Left cardiac atrium (tissue), 4 donors: ENCODE data around the gene PANK4. TPM values are rescaled to one million over a fixed set of nuclear protein-coding genes. Genes with fewer than 3 reads are reported as not detected.
A peak's percentile ranks its signal among the peaks of the same experiment; 100 is the strongest.

Source experiments
- ATAC-seq, 2 donors: fragments of 200-7000 bp; cut with Tn5 transposase; one replicate each; pipeline ENCODE4 v1.9.1; 2020; ENCODE audit warnings: mild to moderate bottlenecking in 2 of 2, moderate library complexity in 2 of 2
- DNase-seq: peaks from one replicate; pipeline ENCODE4 v3.0.0-alpha.2; 2020
- intact Hi-C, 2 donors: fragments of 100-400 bp; cut with DNase I; formaldehyde crosslinking; loops; one replicate each; pipeline versions ENCODE4 v1.14.1 to v1.15.1; 2022 to 2023
- total RNA-seq, 2 donors: library from RNA; stranded (reverse); fragmentation: NEBNext Ultra II Directional; extraction: Animal tissue kit (Norgen Biotek cat#: 25700); gene quantifications; one replicate each; pipeline ENCODE4 v1.2.1, GENCODE V29; 2021
- donor health status: DM: no; HTN: yes; CAD: no.
- donor health status: DM: no; HTN: yes; CAD: no; lungs with severe emphysema.
- donor health status: DM: yes; HTN: yes; CAD: no.
- donor health status: Dilated cardiomyopathy.

The PANK4 gene
- total RNA-seq, 2 donors from 2014 or later: 37.5 to 40.6 TPM

DNA sequence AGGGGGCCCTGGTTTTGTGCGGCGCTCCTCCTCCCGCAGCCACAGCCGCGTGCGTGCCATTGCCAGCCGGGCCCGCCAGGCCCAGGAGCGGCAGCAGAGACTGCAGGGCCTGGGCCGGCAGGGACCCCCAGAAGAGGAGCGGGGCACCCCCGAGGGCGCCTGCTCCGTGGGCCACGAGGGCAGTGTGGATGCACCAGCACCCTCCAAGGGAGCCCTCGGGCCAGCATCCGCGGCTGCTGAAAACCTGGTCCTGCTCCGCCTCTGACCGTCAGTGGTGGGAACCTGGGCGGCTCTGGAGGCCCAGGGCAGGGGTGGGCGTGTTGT lies 21.5 kb downstream of the PANK4 start:
- ATAC-seq: no peak
- intact Hi-C loops: no loop called here
- no peak for DNase-seq

DNA sequence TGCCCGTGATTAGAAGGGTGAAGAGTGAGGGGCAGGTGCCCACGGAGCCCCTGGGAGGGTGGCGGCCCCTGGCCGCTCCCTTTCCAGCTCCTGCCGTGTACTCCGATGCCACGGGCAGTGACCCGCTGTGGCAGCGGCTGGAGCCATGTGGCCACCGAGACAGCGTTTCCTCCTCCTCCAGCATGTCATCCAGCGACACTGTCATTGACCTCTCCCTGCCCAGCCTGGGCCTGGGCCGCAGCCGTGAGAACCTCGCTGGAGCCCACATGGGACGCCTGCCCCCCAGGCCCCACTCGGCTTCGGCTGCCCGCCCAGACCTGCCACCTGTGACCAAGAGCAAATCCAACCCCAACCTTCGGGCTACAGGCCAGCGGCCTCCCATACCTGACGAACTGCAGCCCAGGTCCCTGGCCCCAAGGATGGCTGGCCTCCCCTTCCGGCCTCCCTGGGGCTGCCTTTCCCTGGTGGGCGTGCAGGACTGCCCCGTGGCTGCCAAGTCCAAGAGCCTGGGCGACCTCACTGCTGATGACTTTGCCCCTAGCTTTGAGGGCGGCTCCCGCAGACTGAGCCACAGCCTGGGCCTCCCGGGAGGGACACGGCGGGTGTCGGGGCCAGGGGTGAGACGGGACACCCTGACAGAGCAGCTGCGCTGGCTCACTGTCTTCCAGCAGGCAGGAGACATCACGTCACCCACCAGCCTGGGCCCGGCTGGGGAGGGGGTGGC lies 22.0 kb downstream of the PANK4 start:
- ATAC-seq: peak in 1 of 2 donors; percentile 4
- intact Hi-C loops: no loop called here

DNA sequence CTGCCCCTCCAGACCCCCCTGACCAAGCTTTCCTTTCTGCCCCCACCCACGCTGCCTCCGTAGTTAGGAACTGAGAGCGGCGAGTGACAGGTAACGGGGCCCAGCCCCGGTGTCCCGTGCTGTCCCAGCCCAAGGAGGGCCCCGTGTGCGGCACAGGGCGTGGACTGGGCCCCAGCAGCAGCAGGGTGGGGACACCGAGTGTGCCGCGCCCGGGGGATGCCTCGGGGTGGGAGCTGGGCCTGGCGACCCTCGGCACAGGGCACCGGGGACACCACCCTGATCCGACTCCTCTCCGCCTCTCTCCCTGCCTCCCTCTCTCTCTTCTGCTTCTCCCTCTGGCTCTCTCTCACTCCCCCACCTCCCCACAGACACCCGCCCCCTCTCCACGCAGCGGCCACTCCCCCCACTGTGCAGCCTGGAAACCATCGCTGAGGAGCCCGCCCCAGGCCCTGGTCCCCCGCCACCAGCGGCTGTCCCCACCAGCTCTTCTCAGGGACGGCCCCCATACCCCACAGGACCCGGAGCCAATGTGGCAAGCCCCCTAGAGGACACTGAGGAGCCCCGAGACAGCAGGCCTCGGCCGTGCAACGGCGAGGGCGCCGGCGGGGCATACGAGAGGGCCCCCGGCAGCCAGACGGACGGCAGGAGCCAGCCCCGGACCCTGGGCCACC lies 22.7 kb downstream of the PANK4 start:
- intact Hi-C loops: no loop called here
- no peak for ATAC-seq
- DNase-seq: no peak

More for the DNA sequence above, 22.0 kb downstream of the PANK4 start:
- DNase-seq: no peak

DNA sequence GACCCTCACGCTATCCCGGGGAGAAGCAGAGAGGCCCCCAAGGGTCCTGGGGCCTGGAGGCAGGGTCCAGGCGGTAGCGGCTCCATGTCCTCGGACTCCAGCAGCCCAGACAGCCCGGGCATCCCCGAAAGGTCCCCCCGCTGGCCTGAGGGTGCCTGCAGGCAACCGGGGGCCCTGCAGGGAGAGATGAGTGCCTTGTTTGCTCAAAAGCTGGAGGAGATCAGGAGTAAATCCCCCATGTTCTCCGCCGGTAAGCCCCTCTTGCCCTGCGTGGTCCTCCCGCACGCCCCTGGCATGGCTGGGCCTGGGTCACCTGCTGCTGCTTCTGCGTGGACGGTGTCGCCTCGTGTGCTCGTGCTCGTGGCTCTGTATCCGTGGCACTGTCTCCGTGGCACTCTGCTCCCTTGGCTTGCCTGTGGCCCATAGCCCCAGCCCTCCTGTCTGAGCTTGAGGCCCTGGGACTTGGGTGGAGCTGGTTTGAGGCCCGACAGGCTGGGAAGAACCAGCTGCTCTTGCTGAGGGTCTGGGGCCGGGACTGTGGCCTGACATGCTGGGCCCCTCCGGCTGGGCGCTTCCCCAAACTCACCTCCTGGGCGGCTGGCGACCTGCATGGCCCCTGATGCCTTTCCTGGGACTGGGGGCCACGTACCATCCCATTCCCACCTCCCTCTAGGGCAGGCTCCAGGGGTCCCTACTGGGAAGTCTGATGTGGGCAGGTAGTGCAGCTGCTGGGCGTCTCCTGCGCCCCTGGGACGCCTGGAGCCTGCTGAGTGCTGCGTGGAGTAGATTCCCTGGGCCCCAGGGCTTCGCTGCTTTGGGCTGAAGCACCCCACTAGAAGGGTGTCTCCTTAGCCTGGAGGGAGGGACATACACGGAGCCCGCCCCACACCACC lies 23.5 kb downstream of the PANK4 start:
- ATAC-seq: no peak
- no peak for DNase-seq
- intact Hi-C loops: no loop called here

DNA sequence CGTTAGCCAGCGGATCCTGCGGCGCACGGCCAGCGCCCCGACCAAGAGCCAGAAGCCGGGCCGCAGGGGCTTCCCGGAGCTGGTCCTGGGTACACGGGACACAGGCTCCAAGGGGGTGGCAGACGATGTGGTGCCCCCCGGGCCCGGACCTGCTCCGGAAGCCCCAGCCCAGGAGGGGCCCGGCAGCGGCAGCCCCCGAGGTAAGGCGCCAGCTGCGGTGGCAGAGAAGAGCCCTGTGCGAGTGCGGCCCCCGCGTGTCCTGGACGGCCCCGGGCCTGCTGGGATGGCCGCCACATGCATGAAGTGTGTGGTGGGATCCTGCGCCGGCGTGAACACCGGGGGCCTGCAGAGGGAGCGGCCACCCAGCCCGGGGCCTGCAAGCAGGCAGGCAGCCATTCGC lies 24.2 kb downstream of the PANK4 start:
- DNase-seq (no peak), ATAC-seq (no peak)
- intact Hi-C loops: no loop called here

DNA sequence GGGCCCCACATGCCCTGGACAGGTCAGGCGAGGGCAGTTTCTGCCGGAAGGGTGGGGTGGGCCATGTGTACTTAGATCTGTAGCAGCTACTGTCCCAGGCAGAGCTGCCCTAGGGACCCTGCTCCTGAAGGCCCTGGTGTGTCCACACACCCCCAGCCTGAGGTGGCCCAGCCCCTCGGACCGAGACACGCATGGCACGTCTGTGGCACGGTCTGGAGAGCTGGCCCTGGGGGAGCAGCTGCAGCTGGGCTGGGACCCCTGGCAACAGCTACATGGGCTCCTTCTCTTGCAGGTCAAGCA lies 24.6 kb downstream of the PANK4 start:
- no peak for ATAC-seq
- intact Hi-C loops: no loop called here
- no peak for DNase-seq

DNA sequence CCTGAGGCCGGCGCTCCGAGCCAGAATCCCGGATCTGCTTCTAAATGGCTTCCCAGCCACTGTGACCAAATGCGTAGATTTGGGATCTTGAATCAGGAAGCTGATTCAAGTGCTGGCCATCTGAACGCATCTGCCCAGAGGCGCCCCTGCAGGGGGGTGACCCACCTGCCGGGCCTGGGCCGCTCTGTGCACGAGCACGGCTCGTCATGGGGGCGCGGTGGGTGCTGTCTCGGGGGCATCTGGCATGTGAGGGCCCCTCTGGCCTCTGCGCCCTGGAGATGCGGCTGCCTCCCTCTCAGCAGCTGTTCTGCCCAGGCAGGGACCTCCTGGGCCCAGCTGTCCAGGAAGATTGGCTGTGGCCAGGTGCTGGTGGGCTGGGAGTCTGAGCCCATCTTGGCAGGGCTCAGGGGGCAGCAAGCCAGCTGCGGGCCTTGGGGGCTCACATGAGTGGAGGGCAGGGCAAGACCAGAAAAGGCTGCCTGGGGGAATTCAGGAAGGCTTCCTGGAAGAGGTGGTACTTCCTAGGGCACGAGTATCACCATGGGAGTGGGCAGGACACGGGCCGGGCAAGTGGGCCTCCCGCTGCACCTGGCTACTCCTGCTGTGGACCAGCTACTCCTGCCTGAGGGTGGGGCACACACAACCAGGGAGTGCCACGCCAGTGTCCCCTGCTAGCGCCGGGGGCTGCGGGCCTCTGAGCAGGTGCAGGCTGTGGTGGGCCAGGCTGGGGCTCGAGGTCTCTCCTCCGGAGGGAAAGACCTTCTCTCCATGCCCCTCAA lies 25.2 kb downstream of the PANK4 start:
- DNase-seq: no peak
- no peak for ATAC-seq
- intact Hi-C loops: no loop called here

DNA sequence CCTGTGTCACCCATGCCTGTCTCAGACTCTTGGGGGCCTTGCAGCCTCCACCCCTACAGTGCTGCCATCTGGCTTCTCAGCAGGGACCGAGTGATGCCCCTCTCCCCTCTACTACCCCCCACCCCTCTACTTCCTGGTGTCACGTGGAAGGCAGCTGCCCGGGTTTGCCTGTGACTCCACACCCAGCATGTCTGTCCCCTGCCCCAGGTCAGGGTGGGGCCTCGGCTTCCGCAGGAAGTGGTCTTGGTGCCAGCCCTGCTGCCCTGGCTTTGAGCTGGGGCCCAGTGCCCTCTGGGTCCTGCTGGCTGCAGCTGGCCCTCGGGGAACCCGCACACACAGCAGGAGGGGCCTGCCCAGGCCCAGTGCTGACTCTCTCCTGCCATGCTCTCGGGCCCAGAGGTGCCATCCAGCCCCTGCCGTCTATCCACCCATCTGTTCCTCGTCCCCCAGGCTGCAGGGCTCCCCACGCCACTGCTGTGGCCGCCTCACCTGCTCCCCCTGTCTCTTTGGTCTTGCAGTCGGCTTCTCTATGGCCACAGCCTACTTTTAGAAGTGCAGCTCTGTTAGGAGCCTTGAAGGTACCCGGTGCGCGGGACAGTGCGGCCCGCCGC lies 26.3 kb downstream of the PANK4 start:
- no peak for ATAC-seq
- DNase-seq: no peak
- intact Hi-C loops: no loop called here

DNA sequence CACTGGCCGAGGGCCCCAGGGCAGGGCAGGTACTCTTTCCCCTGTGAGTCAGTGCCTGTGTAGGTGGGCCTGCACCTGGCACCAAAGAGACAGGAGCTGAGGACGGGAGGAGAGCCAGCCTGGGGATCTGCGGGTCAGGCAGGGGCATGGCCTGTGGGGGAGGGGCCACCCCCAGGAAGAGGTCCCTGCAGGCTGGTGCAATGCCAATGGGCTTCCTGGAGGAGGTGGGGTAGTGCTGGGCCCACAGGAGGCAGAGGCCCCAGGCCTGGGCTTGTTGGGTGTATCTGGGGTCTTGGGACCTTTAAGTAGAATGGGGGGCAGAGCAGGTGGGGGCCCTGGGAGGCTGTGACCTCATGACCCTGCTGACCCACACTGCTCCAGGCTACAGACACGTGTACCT lies 27.1 kb downstream of the PANK4 start:
- intact Hi-C loops: no loop called here
- ATAC-seq: no peak
- no peak for DNase-seq

DNA sequence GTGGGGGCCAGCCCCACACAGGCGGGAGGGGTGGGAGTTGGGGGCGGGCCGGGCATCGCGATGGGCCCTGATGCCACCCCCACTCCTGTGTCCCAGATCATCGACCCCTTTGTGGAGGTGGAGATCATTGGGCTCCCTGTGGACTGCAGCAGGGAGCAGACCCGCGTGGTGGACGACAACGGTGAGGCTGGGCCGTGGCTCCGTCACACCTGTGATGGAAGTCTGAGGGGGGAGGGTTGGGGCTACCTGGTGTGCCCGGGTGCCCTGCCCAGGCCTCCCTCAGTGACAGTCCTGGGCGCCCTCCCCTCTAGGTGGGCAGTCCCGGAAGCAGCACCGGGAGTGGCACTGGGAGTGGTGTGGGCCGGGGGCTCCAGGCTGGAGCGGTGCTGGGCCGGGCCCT lies 27.7 kb downstream of the PANK4 start:
- no peak for DNase-seq
- ATAC-seq: no peak
- intact Hi-C loops: no loop called here

DNA sequence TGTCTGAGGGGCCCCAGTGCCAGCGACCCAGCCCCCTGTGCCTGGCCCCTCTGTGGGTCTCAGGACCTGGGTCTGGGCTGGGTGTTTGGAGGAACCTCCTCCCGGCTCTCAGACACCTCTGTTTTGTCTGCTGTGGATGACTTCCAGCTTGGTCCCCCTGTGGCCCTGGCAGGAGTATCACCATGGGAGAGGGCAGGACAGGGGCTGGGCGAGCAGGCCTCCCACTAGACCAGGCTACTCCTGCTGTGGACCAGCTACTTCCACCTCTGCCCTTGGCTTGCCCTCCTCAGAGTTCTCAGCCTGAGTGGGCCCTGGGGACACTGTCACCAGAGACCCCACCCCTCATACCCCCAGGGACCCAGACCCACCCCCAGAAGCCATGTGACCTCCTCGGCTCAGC lies 28.5 kb downstream of the PANK4 start:
- no peak for DNase-seq
- intact Hi-C loops: no loop called here
- ATAC-seq: no peak

DNA sequence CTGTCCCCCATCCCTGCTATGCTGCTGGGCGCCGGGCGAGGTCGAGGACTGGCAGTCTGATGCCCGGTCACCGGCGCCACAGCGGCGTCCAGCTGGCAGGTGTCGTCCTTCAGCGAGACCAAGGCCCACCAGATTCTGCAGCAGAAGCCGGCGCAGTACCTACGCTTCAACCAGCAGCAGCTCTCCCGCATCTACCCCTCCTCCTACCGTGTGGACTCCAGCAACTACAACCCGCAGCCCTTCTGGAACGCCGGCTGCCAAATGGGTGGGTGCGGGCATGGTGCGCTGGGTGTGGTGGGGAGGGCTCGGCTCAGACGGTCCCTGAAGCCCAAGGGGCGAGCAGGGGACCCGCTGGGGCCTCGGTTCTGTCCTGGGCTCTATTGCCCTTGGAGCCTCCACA lies 29.6 kb downstream of the PANK4 start:
- intact Hi-C loops: no loop called here
- DNase-seq (no peak), ATAC-seq (no peak)

DNA sequence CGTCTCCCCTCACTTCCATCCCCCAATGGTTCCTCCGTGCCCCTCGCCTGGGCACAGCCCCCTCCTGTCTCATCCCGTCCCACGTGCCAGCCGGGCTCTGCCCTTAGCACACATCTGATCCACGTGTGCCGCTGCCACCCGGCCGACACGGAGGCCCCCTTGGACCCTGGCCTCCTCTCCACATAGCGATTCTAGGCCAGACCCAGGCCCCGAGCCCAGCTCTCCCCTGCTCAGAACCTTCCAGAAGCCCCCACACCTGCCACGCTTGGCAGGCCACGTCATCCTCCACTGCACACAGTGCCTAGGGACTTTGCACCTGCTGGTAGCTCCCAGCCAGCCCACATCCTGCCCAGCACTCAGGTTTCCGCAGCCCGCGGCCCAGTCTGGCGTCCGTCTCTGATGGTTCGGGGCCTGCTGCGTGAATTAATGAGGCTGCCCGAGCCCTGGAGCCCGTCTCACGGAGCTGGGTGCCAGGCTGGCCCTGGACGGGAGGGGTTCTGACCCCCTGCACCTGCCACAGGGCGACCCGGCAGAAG lies 30.2 kb downstream of the PANK4 start:
- ATAC-seq (no peak), DNase-seq (no peak)
- intact Hi-C loops: no loop called here

DNA sequence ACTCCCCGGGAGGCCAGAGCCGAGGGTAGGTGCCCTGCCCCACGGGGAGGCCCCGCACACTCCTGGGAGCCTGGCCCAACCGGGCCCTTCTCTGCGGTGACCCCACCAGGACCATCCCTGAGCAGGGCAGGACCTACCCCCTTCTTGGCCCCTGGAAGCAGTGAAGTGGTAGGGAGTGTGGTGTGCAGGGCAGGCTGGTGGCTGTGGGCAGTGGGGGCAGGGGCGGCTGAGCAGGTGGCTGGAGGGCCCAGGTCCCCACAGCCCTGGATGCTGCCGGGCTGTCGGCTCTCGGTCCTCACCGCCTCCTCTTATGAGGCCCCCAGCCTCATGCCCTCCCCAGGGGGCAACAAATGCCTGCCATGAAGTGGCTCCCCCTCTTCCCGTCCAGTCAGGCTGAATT lies 30.9 kb downstream of the PANK4 start:
- intact Hi-C loops: no loop called here
- no peak for ATAC-seq
- no peak for DNase-seq

DNA sequence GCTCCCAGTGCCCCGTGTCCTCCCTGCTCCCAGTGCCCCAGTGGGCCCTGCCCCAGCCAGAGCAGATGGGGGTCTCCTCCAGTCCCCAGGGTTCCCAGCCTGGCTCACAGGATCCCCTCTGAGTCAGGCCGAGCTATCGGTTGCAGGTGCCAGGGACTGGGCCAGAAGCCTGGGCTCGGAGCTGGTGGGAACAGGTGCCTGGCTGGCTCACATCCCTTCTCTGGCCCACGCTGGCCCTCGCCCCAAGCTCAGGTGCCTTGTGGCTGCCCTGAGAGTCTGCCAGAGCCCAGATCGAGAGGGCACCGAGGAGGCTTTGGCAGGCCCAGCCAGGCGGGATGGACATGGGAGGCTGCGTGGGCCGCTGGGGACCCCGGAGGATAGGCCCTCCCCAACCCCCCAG lies 31.4 kb downstream of the PANK4 start:
- ATAC-seq (no peak), DNase-seq (no peak)
- intact Hi-C loops: no loop called here

DNA sequence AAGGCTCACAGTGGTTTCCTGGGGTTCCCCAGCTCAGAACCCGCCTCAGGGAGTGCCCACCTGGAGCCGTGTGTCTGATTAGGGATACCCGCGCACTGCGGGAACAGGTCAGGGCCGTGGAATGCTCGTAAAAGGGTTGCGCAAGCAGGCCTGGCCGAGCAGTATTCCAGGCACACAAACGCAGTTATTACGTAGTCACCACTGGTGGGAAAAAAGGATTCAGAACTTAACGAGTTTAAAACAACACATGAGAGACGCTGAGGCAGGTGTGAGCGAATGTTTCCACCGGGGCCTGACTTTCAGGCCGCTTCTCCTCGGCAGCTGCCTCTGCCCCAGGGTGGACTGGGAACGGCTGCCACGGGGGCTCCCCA lies 32.1 kb downstream of the PANK4 start:
- ATAC-seq (peak; percentile 31 to 56), DNase-seq (no peak)
- intact Hi-C loops: no loop called here

DNA sequence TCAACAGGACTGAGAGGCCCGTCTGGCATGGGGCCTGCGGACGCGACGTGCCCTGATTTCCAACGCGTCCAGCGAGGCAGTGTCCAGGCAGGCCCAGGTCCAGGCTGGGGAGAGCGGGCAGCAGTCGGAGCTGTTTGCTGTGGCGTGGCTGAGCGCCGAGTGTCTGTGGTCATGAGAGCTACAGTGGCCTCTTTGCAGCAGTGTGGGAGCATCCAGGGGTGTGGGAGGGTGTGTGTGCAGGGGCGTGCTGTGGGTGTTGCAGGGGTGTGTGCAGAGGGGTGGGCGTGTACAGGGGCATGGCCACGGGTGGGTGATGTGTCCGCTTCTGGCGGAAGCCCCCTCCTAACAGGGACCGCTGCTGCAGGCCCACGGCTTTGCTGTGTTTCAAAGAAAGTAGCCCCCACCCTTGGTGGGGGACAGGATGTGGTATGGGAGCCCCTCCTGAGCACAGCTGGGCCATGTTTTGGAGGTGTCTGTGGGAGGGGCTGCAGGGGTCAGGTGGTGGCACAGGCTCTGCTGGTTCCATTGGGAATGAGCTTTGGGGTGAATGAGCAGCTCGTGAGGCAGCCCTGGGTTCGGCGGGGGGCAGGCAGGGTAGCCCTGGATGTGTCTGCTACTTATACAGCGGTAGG lies 32.6 kb downstream of the PANK4 start:
- no peak for ATAC-seq
- DNase-seq: no peak
- intact Hi-C loops: no loop called here

DNA sequence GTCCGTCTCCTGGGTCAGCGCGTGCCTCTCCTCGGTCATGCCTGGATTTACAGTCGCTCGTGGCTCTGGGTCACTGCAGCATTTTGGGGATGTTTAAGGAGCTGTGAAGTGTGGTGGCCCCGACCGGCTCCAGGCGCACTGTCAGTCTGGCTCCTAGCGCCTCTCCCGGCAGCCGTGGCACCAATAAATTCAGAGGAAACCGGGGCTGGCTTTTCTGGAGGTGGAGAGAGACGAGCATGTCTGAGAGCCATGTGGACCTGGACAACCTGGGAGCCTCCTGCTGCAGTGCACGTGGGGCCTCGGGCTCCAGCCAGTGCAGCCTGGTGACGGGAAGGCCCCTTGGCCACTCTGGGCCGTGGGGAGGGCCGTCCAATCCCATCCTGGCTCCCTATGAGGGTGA lies 33.2 kb downstream of the PANK4 start:
- ATAC-seq (no peak), DNase-seq (no peak)
- intact Hi-C loops: no loop called here

DNA sequence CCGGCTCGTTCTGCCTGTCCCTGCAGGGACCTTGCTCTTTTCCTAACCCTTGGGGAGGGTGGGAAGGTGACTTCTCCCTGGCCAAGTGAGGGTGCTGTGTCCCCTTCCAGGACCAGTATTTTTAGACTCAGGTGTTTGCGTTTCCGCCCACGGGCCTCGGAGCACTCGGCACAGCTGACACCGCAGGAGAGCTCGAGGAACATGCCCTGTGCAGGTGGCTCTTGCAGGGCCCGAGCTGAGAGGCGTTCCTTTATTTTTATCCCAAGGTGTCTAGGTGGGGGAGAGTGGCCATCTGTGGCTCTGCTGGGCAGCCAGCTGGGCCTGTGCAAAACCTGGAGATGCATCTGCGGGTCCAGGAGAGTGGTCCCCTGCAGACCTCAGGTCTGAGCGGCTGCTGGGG lies 34.3 kb downstream of the PANK4 start:
- no peak for DNase-seq
- ATAC-seq: no peak

More for the DNA sequence above, 34.3 kb downstream of the PANK4 start:
- intact Hi-C loops: no loop called here
